ENCODE measurements around the gene GLDC. TPM values are rescaled to one million over a fixed set of nuclear protein-coding genes. Genes with fewer than 3 reads are reported as not detected.

Gene GLDC
- total and polyA plus RNA-seq, 8 donors, result 0.41 to 8.1 (median 3.3) TPM

- H3K4me1 ChIP-seq, result no peaks in the 10 kb centered on the region
- H3K36me3 ChIP-seq, result no peaks in the 10 kb centered on the region
- DNase-seq (no peak), ATAC-seq (no peak)
- H3K27me3 ChIP-seq, result no peaks in the 10 kb centered on the region
- no peak for TF ChIP-seq CTCF (IDR thresholded peaks at IDR 0.05)
- H3K4me3 ChIP-seq, result no peak overlapping the region
- intact Hi-C loops (cut with DNase I), result no loop called here
- no peaks in the 10 kb centered on the region for H3K9me3 ChIP-seq
- H3K27ac ChIP-seq, result no peak overlapping the region
Observed at GRCh38 chr9:6538666-6539071, 106.9 kb downstream of the GLDC start.

- DNase-seq (no peak), ATAC-seq (no peak)
- Histone ChIP-seq H3K4me1 (no peaks in the 10 kb centered on the region), H3K9me3 (no peaks in the 10 kb centered on the region), H3K27ac (no peak overlapping the region), H3K4me3 (no peak overlapping the region), H3K36me3 (no peaks in the 10 kb centered on the region), H3K27me3 (no peaks in the 10 kb centered on the region)
- intact Hi-C loops (cut with DNase I), result no loop called here
- TF ChIP-seq CTCF (IDR thresholded peaks at IDR 0.05), result no peak
Observed at GRCh38 chr9:6535594-6535993, 109.9 kb downstream of the GLDC start.

GRCh38 chr9:6525326-6526045, 120.0 kb downstream of the GLDC start:
- Histone ChIP-seq H3K36me3 (peaks cover 0 to 10% of the 10 kb centered on the region in 2 donors), H3K4me1 (no peaks in the 10 kb centered on the region), H3K9me3 (peaks cover 0 to 17% of the 10 kb centered on the region in 2 donors), H3K27ac (no peak overlapping the region), H3K27me3 (no peaks in the 10 kb centered on the region), H3K4me3 (no peak overlapping the region)
- intact Hi-C loops (cut with DNase I), result no loop called here
- no peak for TF ChIP-seq CTCF (IDR thresholded peaks at IDR 0.05)
- no peak for ATAC-seq
- DNase-seq, result no peak

- ATAC-seq, result no peak
- H3K27me3 ChIP-seq, result no peaks in the 10 kb centered on the region
Observed at GRCh38 chr9:6522263-6522662, 123.3 kb downstream of the GLDC start.

More at GRCh38 chr9:6522263-6522662, 123.3 kb downstream of the GLDC start:
- intact Hi-C loops (cut with DNase I), result no loop called here
- no peak for TF ChIP-seq CTCF (IDR thresholded peaks at IDR 0.05)
- Histone ChIP-seq H3K4me3 (no peak overlapping the region), H3K4me1 (no peaks in the 10 kb centered on the region), H3K27ac (no peak overlapping the region), H3K9me3 (peaks cover 0 to 17% of the 10 kb centered on the region in 2 donors), H3K36me3 (peaks cover 0 to 15% of the 10 kb centered on the region in 2 donors)
- no peak for DNase-seq

All from left lung (tissue), 10 donors.